WTC11 (cell line): ENCODE results near the gene TERC. TPM values are rescaled to one million over a fixed set of nuclear protein-coding genes. Genes with fewer than 3 reads are reported as not detected.

ENCODE experiments used
- ATAC-seq: fragments of 200-7000 bp; cut with Tn5 transposase; 2 replicates; pipeline ENCODE4 v1.10.0; 2021; ENCODE audit warnings: mild to moderate bottlenecking, moderate library complexity
- CTCF ChIA-PET: fragments of 300-600 bp; sonication (Branson Sonifier 250); formaldehyde crosslinking; loops from one replicate; lab custom pipeline; 2021; ENCODE audit warnings: antibody characterized with exemption; lab: Charles Lee
- POLR2A ChIA-PET: fragments of 350-600 bp; sonication (Branson Sonifier 250); formaldehyde crosslinking; loops from one replicate; lab custom pipeline; 2021; ENCODE audit warnings: antibody characterized with exemption; lab: Charles Lee
- DNase-seq: peaks from one replicate; pipeline ENCODE4 v3.0.0; 2021; ENCODE audit warnings: low spot score
- H3K27ac Mint-ChIP-seq: 2 replicates; pipeline ENCODE4 v1.8.0; 2021; ENCODE audit warnings: mixed read lengths
- H3K27me3 Mint-ChIP-seq: 2 replicates; pipeline ENCODE4 v1.8.0; 2021; ENCODE audit warnings: low read depth, mild to moderate bottlenecking, moderate library complexity, mixed read lengths
- H3K36me3 Mint-ChIP-seq: 2 replicates; pipeline ENCODE4 v1.8.0; 2021; ENCODE audit warnings: mixed read lengths
- H3K4me1 Mint-ChIP-seq: 2 replicates; pipeline ENCODE4 v1.8.0; 2022; ENCODE audit warnings: mixed read lengths
- H3K4me3 Mint-ChIP-seq: 2 replicates; pipeline ENCODE4 v1.8.0; 2021; ENCODE audit warnings: mild to moderate bottlenecking, moderate library complexity, mixed read lengths
- H3K9me3 Mint-ChIP-seq: 2 replicates; pipeline ENCODE4 v1.8.0; 2021; ENCODE audit warnings: mixed read lengths
- ATF1 ChIP-seq: sonication (generic); formaldehyde crosslinking; IDR thresholded peaks from 2 replicates; pipeline ENCODE4 v1.8.1; 2023; ENCODE audit warnings: mild to moderate bottlenecking, moderate library complexity, missing genetic modification reagents
- CREB1 ChIP-seq: sonication (generic); formaldehyde crosslinking; IDR thresholded peaks from 2 replicates; pipeline ENCODE4 v1.8.0; 2023; ENCODE audit warnings: mild to moderate bottlenecking, missing genetic modification reagents
- ELF4 ChIP-seq: sonication (generic); formaldehyde crosslinking; IDR thresholded peaks from 2 replicates; pipeline ENCODE4 v1.8.1; 2022; ENCODE audit warnings: low read depth, mild to moderate bottlenecking, moderate library complexity, missing genetic modification reagents
- EMX1 ChIP-seq: fragments of 250-450 bp; sonication (Bioruptor Pico); IDR thresholded peaks from 2 replicates; pipeline ENCODE4 v1.8.0; 2021; ENCODE audit warnings: mild to moderate bottlenecking
- ETV6 ChIP-seq: sonication (generic); formaldehyde crosslinking; IDR thresholded peaks from 2 replicates; pipeline ENCODE4 v1.8.1; 2022; ENCODE audit warnings: mild to moderate bottlenecking, missing genetic modification reagents
- NFE2L1 ChIP-seq: sonication (generic); formaldehyde crosslinking; IDR thresholded peaks from 2 replicates; pipeline ENCODE4 v1.8.1; 2023; ENCODE audit warnings: missing genetic modification reagents
- PRRX2 ChIP-seq: fragments of 250-450 bp; sonication (Bioruptor Pico); IDR thresholded peaks from 2 replicates; pipeline ENCODE4 v1.8.0; 2021; ENCODE audit warnings: mild to moderate bottlenecking
- TCF7 ChIP-seq: sonication (generic); formaldehyde crosslinking; IDR thresholded peaks from 2 replicates; pipeline ENCODE4 v1.8.0; 2022; ENCODE audit warnings: mild to moderate bottlenecking, low read depth, missing genetic modification reagents, moderate library complexity
- TEAD1 ChIP-seq: sonication (generic); formaldehyde crosslinking; IDR thresholded peaks from 2 replicates; pipeline ENCODE4 v1.8.0; 2022; ENCODE audit warnings: mild to moderate bottlenecking, missing genetic modification reagents
- ZNF138 ChIP-seq: sonication (generic); formaldehyde crosslinking; conservative IDR thresholded peaks from 2 replicates; pipeline ENCODE4 v1.8.1; 2022; ENCODE audit warnings: mild to moderate bottlenecking, moderate library complexity, missing genetic modification reagents
- ZNF416 ChIP-seq: fragments of 250-450 bp; sonication (Bioruptor Pico); IDR thresholded peaks from 2 replicates; pipeline ENCODE4 v1.9.0; 2021; ENCODE audit warnings: mild to moderate bottlenecking, inconsistent platforms
- total RNA-seq: library from RNA; stranded (reverse); gene quantifications from 3 replicates; pipeline ENCODE4 v1.2.3, GENCODE V29; 2021
- TF ChIP-seq, protein P1 (sequence below): fragments of 250-450 bp; sonication (Bioruptor Pico); IDR thresholded peaks from 2 replicates; pipeline ENCODE4 v1.9.0; 2021; ENCODE audit warnings: mild to moderate bottlenecking, borderline replicate concordance
- TF ChIP-seq, protein P2 (sequence below): sonication (generic); formaldehyde crosslinking; IDR thresholded peaks from 2 replicates; pipeline ENCODE4 v1.8.1; 2023; ENCODE audit warnings: mild to moderate bottlenecking, moderate library complexity, missing genetic modification reagents
- TF ChIP-seq, protein P3 (sequence below): sonication (generic); formaldehyde crosslinking; IDR thresholded peaks from 2 replicates; pipeline ENCODE4 v1.8.0; 2022; ENCODE audit warnings: missing genetic modification reagents
- TF ChIP-seq, protein P4 (sequence below): fragments of 250-450 bp; sonication (Bioruptor Pico); IDR thresholded peaks from 2 replicates; pipeline ENCODE4 v1.9.0; 2021; ENCODE audit warnings: mild to moderate bottlenecking
- TF ChIP-seq, protein P5 (sequence below): sonication (generic); formaldehyde crosslinking; IDR thresholded peaks from 2 replicates; pipeline ENCODE4 v1.8.1; 2022; ENCODE audit warnings: mild to moderate bottlenecking, missing genetic modification reagents, moderate library complexity, borderline replicate concordance
- TF ChIP-seq, protein P6 (sequence below): fragments of 250-450 bp; sonication (Bioruptor Pico); IDR thresholded peaks from 2 replicates; pipeline ENCODE4 v1.9.0; 2021; ENCODE audit warnings: moderate library complexity, mild to moderate bottlenecking, inconsistent platforms, borderline replicate concordance
- TF ChIP-seq, protein P7 (sequence below): fragments of 250-450 bp; sonication (Bioruptor Pico); conservative IDR thresholded peaks from 2 replicates; pipeline ENCODE4 v1.9.0; 2021; ENCODE audit warnings: mild to moderate bottlenecking
- TF ChIP-seq, protein P8 (sequence below): sonication (generic); formaldehyde crosslinking; IDR thresholded peaks from 2 replicates; pipeline ENCODE4 v1.8.1; 2022; ENCODE audit warnings: low read depth, missing genetic modification reagents, borderline replicate concordance

Gene TERC
- total RNA-seq, 1 experiment from 2014 or later = 34.3 TPM

DNA sequence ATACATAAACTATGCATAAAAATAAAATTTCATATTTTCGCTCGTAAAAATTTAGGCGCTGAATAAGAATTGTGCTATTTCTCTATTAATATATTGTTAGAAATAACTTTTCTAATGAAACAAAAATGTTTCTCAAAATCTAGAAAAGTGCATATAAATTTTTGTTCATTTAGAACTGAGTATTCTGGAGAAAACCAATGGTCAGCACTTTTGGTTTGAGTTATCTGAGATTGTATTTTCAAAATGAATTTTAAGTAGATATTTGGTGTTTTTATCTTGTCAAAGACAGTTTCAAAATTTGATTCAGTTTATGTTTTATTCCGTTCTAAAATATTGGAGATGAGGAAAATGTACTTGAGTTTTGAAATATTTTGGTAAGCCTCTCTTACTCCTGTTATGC is 22.3 kb upstream of the TERC start:
- DNase-seq (no peak), ATAC-seq (no peak)
- POLR2A ChIA-PET = no interaction called here
- H3K36me3 Mint-ChIP-seq = peaks cover 35% of the 10 kb centered on the region
- H3K27ac Mint-ChIP-seq = no peak overlapping the region
- H3K4me1 Mint-ChIP-seq = no peaks in the 10 kb centered on the region
- H3K4me3 Mint-ChIP-seq = no peak overlapping the region
- no peaks in the 10 kb centered on the region for H3K27me3 Mint-ChIP-seq
- CTCF ChIA-PET = no interaction called here
- H3K9me3 Mint-ChIP-seq = no peaks in the 10 kb centered on the region
- TF ChIP-seq, protein P1, sequence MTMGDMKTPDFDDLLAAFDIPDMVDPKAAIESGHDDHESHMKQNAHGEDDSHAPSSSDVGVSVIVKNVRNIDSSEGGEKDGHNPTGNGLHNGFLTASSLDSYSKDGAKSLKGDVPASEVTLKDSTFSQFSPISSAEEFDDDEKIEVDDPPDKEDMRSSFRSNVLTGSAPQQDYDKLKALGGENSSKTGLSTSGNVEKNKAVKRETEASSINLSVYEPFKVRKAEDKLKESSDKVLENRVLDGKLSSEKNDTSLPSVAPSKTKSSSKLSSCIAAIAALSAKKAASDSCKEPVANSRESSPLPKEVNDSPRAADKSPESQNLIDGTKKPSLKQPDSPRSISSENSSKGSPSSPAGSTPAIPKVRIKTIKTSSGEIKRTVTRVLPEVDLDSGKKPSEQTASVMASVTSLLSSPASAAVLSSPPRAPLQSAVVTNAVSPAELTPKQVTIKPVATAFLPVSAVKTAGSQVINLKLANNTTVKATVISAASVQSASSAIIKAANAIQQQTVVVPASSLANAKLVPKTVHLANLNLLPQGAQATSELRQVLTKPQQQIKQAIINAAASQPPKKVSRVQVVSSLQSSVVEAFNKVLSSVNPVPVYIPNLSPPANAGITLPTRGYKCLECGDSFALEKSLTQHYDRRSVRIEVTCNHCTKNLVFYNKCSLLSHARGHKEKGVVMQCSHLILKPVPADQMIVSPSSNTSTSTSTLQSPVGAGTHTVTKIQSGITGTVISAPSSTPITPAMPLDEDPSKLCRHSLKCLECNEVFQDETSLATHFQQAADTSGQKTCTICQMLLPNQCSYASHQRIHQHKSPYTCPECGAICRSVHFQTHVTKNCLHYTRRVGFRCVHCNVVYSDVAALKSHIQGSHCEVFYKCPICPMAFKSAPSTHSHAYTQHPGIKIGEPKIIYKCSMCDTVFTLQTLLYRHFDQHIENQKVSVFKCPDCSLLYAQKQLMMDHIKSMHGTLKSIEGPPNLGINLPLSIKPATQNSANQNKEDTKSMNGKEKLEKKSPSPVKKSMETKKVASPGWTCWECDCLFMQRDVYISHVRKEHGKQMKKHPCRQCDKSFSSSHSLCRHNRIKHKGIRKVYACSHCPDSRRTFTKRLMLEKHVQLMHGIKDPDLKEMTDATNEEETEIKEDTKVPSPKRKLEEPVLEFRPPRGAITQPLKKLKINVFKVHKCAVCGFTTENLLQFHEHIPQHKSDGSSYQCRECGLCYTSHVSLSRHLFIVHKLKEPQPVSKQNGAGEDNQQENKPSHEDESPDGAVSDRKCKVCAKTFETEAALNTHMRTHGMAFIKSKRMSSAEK (CRISPR knock-in tag) = no peak
- TF ChIP-seq ZNF138 (CRISPR knock-in tag) (no peak), ETV6 (no peak), TCF7 (CRISPR knock-in tag) (no peak), NFE2L1 (CRISPR knock-in tag) (no peak), TEAD1 (no peak), EMX1 (no peak), PRRX2 (CRISPR knock-in tag) (no peak), ATF1 (CRISPR knock-in tag) (no peak), ZNF416 (no peak), CREB1 (CRISPR knock-in tag) (no peak), ELF4 (no peak)
- TF ChIP-seq, protein P2, sequence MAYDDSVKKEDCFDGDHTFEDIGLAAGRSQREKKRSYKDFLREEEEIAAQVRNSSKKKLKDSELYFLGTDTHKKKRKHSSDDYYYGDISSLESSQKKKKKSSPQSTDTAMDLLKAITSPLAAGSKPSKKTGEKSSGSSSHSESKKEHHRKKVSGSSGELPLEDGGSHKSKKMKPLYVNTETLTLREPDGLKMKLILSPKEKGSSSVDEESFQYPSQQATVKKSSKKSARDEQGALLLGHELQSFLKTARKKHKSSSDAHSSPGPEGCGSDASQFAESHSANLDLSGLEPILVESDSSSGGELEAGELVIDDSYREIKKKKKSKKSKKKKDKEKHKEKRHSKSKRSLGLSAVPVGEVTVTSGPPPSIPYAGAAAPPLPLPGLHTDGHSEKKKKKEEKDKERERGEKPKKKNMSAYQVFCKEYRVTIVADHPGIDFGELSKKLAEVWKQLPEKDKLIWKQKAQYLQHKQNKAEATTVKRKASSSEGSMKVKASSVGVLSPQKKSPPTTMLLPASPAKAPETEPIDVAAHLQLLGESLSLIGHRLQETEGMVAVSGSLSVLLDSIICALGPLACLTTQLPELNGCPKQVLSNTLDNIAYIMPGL (CRISPR knock-in tag) = no peak
- TF ChIP-seq, protein P3, sequence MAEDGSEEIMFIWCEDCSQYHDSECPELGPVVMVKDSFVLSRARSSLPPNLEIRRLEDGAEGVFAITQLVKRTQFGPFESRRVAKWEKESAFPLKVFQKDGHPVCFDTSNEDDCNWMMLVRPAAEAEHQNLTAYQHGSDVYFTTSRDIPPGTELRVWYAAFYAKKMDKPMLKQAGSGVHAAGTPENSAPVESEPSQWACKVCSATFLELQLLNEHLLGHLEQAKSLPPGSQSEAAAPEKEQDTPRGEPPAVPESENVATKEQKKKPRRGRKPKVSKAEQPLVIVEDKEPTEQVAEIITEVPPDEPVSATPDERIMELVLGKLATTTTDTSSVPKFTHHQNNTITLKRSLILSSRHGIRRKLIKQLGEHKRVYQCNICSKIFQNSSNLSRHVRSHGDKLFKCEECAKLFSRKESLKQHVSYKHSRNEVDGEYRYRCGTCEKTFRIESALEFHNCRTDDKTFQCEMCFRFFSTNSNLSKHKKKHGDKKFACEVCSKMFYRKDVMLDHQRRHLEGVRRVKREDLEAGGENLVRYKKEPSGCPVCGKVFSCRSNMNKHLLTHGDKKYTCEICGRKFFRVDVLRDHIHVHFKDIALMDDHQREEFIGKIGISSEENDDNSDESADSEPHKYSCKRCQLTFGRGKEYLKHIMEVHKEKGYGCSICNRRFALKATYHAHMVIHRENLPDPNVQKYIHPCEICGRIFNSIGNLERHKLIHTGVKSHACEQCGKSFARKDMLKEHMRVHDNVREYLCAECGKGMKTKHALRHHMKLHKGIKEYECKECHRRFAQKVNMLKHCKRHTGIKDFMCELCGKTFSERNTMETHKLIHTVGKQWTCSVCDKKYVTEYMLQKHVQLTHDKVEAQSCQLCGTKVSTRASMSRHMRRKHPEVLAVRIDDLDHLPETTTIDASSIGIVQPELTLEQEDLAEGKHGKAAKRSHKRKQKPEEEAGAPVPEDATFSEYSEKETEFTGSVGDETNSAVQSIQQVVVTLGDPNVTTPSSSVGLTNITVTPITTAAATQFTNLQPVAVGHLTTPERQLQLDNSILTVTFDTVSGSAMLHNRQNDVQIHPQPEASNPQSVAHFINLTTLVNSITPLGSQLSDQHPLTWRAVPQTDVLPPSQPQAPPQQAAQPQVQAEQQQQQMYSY (CRISPR knock-in tag) = no peak
- TF ChIP-seq, protein P4, sequence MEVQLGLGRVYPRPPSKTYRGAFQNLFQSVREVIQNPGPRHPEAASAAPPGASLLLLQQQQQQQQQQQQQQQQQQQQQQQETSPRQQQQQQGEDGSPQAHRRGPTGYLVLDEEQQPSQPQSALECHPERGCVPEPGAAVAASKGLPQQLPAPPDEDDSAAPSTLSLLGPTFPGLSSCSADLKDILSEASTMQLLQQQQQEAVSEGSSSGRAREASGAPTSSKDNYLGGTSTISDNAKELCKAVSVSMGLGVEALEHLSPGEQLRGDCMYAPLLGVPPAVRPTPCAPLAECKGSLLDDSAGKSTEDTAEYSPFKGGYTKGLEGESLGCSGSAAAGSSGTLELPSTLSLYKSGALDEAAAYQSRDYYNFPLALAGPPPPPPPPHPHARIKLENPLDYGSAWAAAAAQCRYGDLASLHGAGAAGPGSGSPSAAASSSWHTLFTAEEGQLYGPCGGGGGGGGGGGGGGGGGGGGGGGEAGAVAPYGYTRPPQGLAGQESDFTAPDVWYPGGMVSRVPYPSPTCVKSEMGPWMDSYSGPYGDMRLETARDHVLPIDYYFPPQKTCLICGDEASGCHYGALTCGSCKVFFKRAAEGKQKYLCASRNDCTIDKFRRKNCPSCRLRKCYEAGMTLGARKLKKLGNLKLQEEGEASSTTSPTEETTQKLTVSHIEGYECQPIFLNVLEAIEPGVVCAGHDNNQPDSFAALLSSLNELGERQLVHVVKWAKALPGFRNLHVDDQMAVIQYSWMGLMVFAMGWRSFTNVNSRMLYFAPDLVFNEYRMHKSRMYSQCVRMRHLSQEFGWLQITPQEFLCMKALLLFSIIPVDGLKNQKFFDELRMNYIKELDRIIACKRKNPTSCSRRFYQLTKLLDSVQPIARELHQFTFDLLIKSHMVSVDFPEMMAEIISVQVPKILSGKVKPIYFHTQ = no peak
- TF ChIP-seq, protein P5, sequence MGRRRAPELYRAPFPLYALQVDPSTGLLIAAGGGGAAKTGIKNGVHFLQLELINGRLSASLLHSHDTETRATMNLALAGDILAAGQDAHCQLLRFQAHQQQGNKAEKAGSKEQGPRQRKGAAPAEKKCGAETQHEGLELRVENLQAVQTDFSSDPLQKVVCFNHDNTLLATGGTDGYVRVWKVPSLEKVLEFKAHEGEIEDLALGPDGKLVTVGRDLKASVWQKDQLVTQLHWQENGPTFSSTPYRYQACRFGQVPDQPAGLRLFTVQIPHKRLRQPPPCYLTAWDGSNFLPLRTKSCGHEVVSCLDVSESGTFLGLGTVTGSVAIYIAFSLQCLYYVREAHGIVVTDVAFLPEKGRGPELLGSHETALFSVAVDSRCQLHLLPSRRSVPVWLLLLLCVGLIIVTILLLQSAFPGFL (CRISPR knock-in tag) = no peak
- TF ChIP-seq, protein P6, sequence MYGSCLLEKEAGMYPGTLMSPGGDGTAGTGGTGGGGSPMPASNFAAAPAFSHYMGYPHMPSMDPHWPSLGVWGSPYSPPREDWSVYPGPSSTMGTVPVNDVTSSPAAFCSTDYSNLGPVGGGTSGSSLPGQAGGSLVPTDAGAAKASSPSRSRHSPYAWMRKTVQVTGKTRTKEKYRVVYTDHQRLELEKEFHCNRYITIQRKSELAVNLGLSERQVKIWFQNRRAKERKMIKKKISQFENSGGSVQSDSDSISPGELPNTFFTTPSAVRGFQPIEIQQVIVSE (CRISPR knock-in tag) = no peak
- TF ChIP-seq, protein P7, sequence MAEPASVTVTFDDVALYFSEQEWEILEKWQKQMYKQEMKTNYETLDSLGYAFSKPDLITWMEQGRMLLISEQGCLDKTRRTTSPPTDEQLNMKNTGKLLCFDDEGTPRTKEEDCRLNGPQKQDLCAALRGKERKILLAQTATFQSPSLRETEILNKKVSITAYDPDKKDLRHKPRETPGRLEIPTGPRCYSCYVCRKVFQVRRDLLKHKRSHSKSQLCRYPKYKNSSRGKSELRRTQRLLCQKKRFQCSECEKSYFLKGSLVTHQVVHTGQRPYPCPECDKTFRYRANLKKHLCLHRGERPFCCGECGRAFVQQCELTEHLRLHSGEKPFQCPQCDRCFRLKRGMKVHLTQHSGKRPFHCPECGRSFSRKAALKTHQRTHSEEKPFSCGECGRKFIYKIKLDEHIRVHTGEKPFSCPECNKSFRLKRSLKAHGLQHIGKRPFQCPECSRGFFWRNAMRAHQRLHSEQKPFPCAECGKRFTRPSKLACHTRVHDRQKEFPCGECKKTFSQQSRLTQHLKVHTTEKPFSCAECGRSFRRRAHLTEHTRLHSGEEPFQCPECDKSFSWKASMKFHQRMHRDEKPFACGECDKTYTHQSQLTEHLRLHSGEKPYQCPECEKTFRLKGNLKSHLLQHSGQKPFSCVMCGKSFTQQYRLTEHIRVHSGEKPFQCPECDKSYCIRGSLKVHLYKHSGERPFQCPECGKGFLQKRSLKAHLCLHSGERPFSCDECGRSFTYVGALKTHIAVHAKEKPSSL = no peak
- TF ChIP-seq, protein P8, sequence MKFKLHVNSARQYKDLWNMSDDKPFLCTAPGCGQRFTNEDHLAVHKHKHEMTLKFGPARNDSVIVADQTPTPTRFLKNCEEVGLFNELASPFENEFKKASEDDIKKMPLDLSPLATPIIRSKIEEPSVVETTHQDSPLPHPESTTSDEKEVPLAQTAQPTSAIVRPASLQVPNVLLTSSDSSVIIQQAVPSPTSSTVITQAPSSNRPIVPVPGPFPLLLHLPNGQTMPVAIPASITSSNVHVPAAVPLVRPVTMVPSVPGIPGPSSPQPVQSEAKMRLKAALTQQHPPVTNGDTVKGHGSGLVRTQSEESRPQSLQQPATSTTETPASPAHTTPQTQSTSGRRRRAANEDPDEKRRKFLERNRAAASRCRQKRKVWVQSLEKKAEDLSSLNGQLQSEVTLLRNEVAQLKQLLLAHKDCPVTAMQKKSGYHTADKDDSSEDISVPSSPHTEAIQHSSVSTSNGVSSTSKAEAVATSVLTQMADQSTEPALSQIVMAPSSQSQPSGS (CRISPR knock-in tag) = no peak
